Measurements from ENCODE around the gene GNGT1.

GNGT1 gene

GRCh38 chr7:93906267-93906666 is at the start of gene GNGT1:
TSS of gene GNGT1 (plus strand) at chr7:93906567. CDS start at chr7:93906747, 180 bp downstream.
- no peak for DNase-seq (ENCODE audit: extremely low read depth, low read depth)
- no peak for TF ChIP-seq CTCF (IDR thresholded peaks at IDR 0.05; ENCODE audit: low read depth, low read length)

GRCh38 chr7:93858857-93859256 is 47.5 kb upstream of the GNGT1 start:
- TF ChIP-seq CTCF (IDR thresholded peaks at IDR 0.05; ENCODE audit: low read depth, low read length) = no peak
- no peak for DNase-seq (ENCODE audit: extremely low read depth, low read depth)

- no peak for TF ChIP-seq CTCF (IDR thresholded peaks at IDR 0.05; ENCODE audit: low read depth, low read length)
- no peak for DNase-seq (ENCODE audit: extremely low read depth, low read depth)
These were observed 46.1 kb upstream of the GNGT1 start for GRCh38 chr7:93860261-93860660.

DNA sequence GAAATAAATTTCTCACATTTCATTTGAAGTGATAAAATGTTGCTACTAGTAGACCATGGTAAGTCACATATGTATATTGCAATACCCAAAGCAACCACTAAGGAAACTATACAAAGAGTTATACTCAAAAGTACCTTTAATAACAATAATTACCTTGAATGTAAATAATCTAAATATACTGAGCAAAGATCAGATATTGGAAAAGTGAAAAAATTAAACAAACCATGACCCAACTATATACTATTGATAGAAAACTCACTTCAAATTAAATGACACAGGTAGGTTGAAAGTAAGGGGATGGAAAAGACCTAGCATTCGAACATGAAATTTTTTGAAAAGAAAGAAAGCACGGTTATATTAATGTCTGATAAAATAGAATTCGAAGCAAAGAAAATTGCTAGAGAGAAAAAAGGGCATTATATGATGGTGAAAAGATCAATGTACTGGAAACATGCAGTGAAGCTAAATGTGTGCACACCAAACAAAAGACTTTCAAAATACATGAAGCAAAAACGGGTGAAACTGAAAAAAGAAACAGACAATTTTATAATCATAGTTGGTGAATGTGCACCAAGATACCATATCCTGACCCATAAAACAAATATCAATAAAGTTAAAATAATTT is 44.9 kb upstream of the GNGT1 start:
- no peak for TF ChIP-seq CTCF (IDR thresholded peaks at IDR 0.05; ENCODE audit: low read depth, low read length)
- DNase-seq (ENCODE audit: extremely low read depth, low read depth) = no peak

GRCh38 chr7:93862651-93863050 is 43.7 kb upstream of the GNGT1 start:
- no peak for DNase-seq (ENCODE audit: extremely low read depth, low read depth)
- TF ChIP-seq CTCF (IDR thresholded peaks at IDR 0.05; ENCODE audit: low read depth, low read length) = no peak

- no peak for DNase-seq (ENCODE audit: extremely low read depth, low read depth)
- TF ChIP-seq CTCF (IDR thresholded peaks at IDR 0.05; ENCODE audit: low read depth, low read length) = no peak
These were observed 39.5 kb upstream of the GNGT1 start for GRCh38 chr7:93866886-93867285.

GRCh38 chr7:93873998-93874574 is 32.3 kb upstream of the GNGT1 start:
- DNase-seq (ENCODE audit: extremely low read depth, low read depth) = no peak
- TF ChIP-seq CTCF (IDR thresholded peaks at IDR 0.05; ENCODE audit: low read depth, low read length) = no peak
